ENCODE measurements around the gene SLC30A2. TPM values are rescaled to one million over a fixed set of nuclear protein-coding genes. Genes with fewer than 3 reads are reported as not detected.

The SLC30A2 gene
- polyA plus RNA-seq, 3 donors: not detected

DNA sequence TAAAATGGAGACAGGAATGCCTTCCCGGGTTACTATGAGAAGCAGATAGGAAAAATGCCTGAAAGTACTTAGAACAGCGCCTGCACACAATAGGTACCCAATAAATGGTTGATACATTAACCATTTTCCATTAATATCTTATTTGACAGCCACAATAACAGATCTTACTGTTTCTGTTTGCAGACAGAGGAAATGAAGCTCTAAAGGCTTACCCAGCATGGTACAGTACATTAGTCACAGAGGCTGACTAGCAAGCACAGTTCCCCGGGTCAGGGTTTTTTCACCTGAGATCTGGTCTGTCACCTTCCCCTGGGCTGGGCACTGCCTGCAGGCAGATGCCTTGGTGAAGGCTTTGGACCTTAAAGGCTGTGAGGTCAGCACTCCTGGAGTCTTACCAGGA, 18.6 kb upstream of the SLC30A2 start:
- H3K79me2 ChIP-seq (ENCODE audit: insufficient read depth, low read length): no peaks in the 10 kb centered on the region
- no peaks in the 10 kb centered on the region for H3K4me1 ChIP-seq (ENCODE audit: control insufficient read depth in 1 of 2, insufficient read depth in 2 of 2, low read length in 2 of 2)
- intact Hi-C loops (cut with micrococcal nuclease): no loop called here
- H3K9me3 Mint-ChIP-seq: no peaks in the 10 kb centered on the region
- no peak overlapping the region for H3K27ac Mint-ChIP-seq
- no peaks in the 10 kb centered on the region for H3K36me3 Mint-ChIP-seq
- H3K4me3 ChIP-seq (replicated peaks in 1 of 3; ENCODE audit: low read depth in 2 of 3, low read length in 3 of 3): no peak overlapping the region
- no peak overlapping the region for H2AFZ ChIP-seq (ENCODE audit: insufficient read depth, low read depth, low read length, poor library complexity, severe bottlenecking)
- no peaks in the 10 kb centered on the region for H3K36me3 ChIP-seq (replicated peaks in 1 of 2; ENCODE audit: control insufficient read depth in 1 of 2, insufficient read depth in 2 of 2, low read length in 2 of 2)
- TF ChIP-seq, protein P1, sequence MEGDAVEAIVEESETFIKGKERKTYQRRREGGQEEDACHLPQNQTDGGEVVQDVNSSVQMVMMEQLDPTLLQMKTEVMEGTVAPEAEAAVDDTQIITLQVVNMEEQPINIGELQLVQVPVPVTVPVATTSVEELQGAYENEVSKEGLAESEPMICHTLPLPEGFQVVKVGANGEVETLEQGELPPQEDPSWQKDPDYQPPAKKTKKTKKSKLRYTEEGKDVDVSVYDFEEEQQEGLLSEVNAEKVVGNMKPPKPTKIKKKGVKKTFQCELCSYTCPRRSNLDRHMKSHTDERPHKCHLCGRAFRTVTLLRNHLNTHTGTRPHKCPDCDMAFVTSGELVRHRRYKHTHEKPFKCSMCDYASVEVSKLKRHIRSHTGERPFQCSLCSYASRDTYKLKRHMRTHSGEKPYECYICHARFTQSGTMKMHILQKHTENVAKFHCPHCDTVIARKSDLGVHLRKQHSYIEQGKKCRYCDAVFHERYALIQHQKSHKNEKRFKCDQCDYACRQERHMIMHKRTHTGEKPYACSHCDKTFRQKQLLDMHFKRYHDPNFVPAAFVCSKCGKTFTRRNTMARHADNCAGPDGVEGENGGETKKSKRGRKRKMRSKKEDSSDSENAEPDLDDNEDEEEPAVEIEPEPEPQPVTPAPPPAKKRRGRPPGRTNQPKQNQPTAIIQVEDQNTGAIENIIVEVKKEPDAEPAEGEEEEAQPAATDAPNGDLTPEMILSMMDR (IDR thresholded peaks at IDR 0.05): no peak
- H3K4me2 ChIP-seq (replicated peaks; ENCODE audit: extremely low read depth, low read length, poor library complexity, severe bottlenecking): no peak overlapping the region
- H3K9me3 ChIP-seq (replicated peaks in 1 of 2; ENCODE audit: control insufficient read depth in 1 of 2, insufficient read depth in 1 of 2, low read length in 2 of 2): no peaks in the 10 kb centered on the region
- H3K9ac ChIP-seq (ENCODE audit: insufficient read depth, low read length, poor library complexity, severe bottlenecking): no peak overlapping the region
- H4K20me1 ChIP-seq (ENCODE audit: insufficient read depth, low read length): no peaks in the 10 kb centered on the region
- H3K27ac ChIP-seq (ENCODE audit: low read depth in 1 of 2, low read length in 2 of 2): no peak overlapping the region
- DNase-seq: no peak
- WGBS (ENCODE audit: insufficient coverage): 85% methylated on average over 1 of the region's 3 CpGs
- H3K4me3 Mint-ChIP-seq: no peak overlapping the region
- H3K27me3 Mint-ChIP-seq (ENCODE audit: low read depth in 3 of 3): peaks cover 4 to 21% (median 14%) of the 10 kb centered on the region in 3 donors
- H3K27me3 ChIP-seq (ENCODE audit: control insufficient read depth in 2 of 2, insufficient read depth in 2 of 2, low read length in 2 of 2): no peaks in the 10 kb centered on the region
- no peaks in the 10 kb centered on the region for H3K4me1 Mint-ChIP-seq

DNA sequence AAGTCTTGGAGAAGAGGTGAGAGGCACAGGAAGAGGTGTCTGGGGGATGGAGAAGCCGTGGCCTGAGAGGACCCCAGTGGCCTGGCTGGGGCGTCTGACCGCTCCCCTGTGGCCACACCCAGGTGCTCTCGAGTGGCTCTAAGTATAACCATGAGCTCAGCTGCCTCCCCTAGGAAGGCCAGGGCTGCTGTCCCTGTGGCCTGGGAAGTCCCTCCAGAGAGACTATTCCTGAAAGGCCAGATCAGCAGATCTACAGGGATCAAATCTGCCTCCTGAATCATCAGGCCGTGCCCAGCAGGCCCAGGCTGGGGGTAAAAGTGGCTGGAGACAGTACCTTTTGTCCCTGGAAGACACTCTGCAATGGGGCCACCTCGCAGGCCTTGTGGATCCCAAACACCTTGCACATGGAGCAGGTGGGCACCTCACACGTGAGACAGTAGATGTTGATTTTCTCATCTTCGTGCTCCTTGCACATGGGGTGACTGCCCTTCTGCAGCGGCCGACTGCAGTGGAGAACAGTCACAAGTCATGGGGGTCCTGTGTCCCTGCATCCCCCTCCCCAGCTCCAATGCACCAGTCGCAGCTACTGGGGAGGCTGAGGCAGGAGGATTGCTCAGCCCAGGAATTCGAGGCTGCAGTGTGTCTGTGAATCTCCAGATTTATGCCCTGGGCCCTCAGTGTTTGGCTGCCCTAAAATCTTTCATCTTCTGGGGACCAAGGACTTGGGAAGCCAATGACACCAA, 15.1 kb upstream of the SLC30A2 start:
- peaks cover 8 to 23% (median 18%) of the 10 kb centered on the region in 3 donors for H3K27me3 Mint-ChIP-seq (ENCODE audit: low read depth in 3 of 3)
- Histone ChIP-seq H3K4me3 (replicated peaks in 1 of 3; ENCODE audit: low read depth in 2 of 3, low read length in 3 of 3) (no peak overlapping the region), H4K20me1 (ENCODE audit: insufficient read depth, low read length) (no peaks in the 10 kb centered on the region), H3K9ac (ENCODE audit: insufficient read depth, low read length, poor library complexity, severe bottlenecking) (no peak overlapping the region), H3K4me2 (replicated peaks; ENCODE audit: extremely low read depth, low read length, poor library complexity, severe bottlenecking) (no peak overlapping the region), H2AFZ (ENCODE audit: insufficient read depth, low read depth, low read length, poor library complexity, severe bottlenecking) (no peak overlapping the region), H3K27ac (ENCODE audit: low read depth in 1 of 2, low read length in 2 of 2) (no peak overlapping the region), H3K27me3 (ENCODE audit: control insufficient read depth in 2 of 2, insufficient read depth in 2 of 2, low read length in 2 of 2) (no peaks in the 10 kb centered on the region), H3K79me2 (ENCODE audit: insufficient read depth, low read length) (no peaks in the 10 kb centered on the region), H3K36me3 (replicated peaks in 1 of 2; ENCODE audit: control insufficient read depth in 1 of 2, insufficient read depth in 2 of 2, low read length in 2 of 2) (no peaks in the 10 kb centered on the region), H3K4me1 (ENCODE audit: control insufficient read depth in 1 of 2, insufficient read depth in 2 of 2, low read length in 2 of 2) (no peaks in the 10 kb centered on the region), H3K9me3 (replicated peaks in 1 of 2; ENCODE audit: control insufficient read depth in 1 of 2, insufficient read depth in 1 of 2, low read length in 2 of 2) (no peaks in the 10 kb centered on the region)
- no peaks in the 10 kb centered on the region for H3K4me1 Mint-ChIP-seq
- no peaks in the 10 kb centered on the region for H3K36me3 Mint-ChIP-seq
- intact Hi-C loops (cut with micrococcal nuclease): no loop called here
- no peaks in the 10 kb centered on the region for H3K9me3 Mint-ChIP-seq
- no peak overlapping the region for H3K27ac Mint-ChIP-seq
- DNase-seq: no peak
- TF ChIP-seq, protein P1 (IDR thresholded peaks at IDR 0.05): no peak
- H3K4me3 Mint-ChIP-seq: no peak overlapping the region
- 97% methylated on average over 7 of the region's 12 CpGs for WGBS (ENCODE audit: insufficient coverage)

Measured in CD14-positive monocyte (primary cell).